Activated CD8-positive, alpha-beta T cell treated with anti-CD3 and anti-CD28 coated beads for 36 hours (primary cell): ENCODE data around the gene MBTPS1. TPM values are rescaled to one million over a fixed set of nuclear protein-coding genes. Genes with fewer than 3 reads are reported as not detected.

ENCODE experiments used
- ATAC-seq: fragments of 200-7000 bp; cut with Tn5 transposase; one replicate; pipeline ENCODE4 v1.10.0; 2021; ENCODE audit warnings: mild to moderate bottlenecking, moderate library complexity
- CTCF ChIA-PET: fragments of 350-600 bp; sonication (Branson Sonifier 250); formaldehyde crosslinking; loops from one replicate; lab custom pipeline; 2021; ENCODE audit warnings: antibody characterized with exemption; lab: Charles Lee
- POLR2A ChIA-PET: fragments of 350-600 bp; sonication (Branson Sonifier 250); formaldehyde crosslinking; loops from one replicate; lab custom pipeline; 2021; ENCODE audit warnings: antibody characterized with exemption; lab: Charles Lee
- DNase-seq: peaks from one replicate; pipeline ENCODE4 v3.0.0-alpha.2; 2020
- H3K27ac Mint-ChIP-seq: one replicate; pipeline ENCODE4 v1.8.0; 2021; ENCODE audit warnings: mild to moderate bottlenecking, mixed read lengths
- H3K27me3 Mint-ChIP-seq: one replicate; pipeline ENCODE4 v1.8.0; 2021; ENCODE audit warnings: mixed read lengths
- H3K36me3 Mint-ChIP-seq: one replicate; pipeline ENCODE4 v1.8.0; 2021; ENCODE audit warnings: low read depth, mixed read lengths
- H3K4me1 Mint-ChIP-seq: one replicate; pipeline ENCODE4 v1.8.0; 2021; ENCODE audit warnings: low read depth, mixed read lengths
- H3K4me3 Mint-ChIP-seq: one replicate; pipeline ENCODE4 v1.8.0; 2021; ENCODE audit warnings: mild to moderate bottlenecking, moderate library complexity, mixed read lengths
- H3K9me3 Mint-ChIP-seq: one replicate; pipeline ENCODE4 v1.8.0; 2021; ENCODE audit warnings: mixed read lengths
- CTCF ChIP-seq: fragments of 200-600 bp; IDR thresholded peaks from one replicate; pipeline ENCODE4 v1.8.0; 2022; ENCODE audit warnings: antibody characterized with exemption, mild to moderate bottlenecking
- intact Hi-C: fragments of 100-400 bp; cut with micrococcal nuclease; formaldehyde crosslinking; loops from one replicate; pipeline ENCODE4 v1.10.0; 2022
- total RNA-seq, 2 experiments: library from RNA; stranded (reverse); gene quantifications; one replicate each; pipeline ENCODE4 v1.2.3, GENCODE V29; 2021

Gene MBTPS1
- total RNA-seq, 2 experiments from 2014 or later = 31.5 to 31.7 TPM

GRCh38 chr16:84153660-84154214 lies 37.0 kb upstream of the MBTPS1 start:
- ChIA-PET CTCF (interaction anchor here (1.4 kb wide), 1 partner anchor 22 kb away, joined by 4 read pairs; no protein-coding TSS in a partner anchor), POLR2A (no interaction called here)
- ATAC-seq (no peak), DNase-seq (no peak)
- TF ChIP-seq CTCF = no peak
- no peaks in the 10 kb centered on the region for H3K36me3 Mint-ChIP-seq
- H3K27me3 Mint-ChIP-seq = peaks cover 5% of the 10 kb centered on the region
- no peak overlapping the region for H3K4me3 Mint-ChIP-seq
- H3K4me1 Mint-ChIP-seq = peaks cover 2% of the 10 kb centered on the region
- intact Hi-C loops = no loop called here
- H3K27ac Mint-ChIP-seq = no peak overlapping the region
- no peaks in the 10 kb centered on the region for H3K9me3 Mint-ChIP-seq

GRCh38 chr16:84150926-84151325 lies 34.2 kb upstream of the MBTPS1 start:
- intact Hi-C loops = no loop called here

GRCh38 chr16:84144859-84145639 lies 28.3 kb upstream of the MBTPS1 start, which contains the start of the genes DNAAF1 and HSDL1:
Gene DNAAF1, plus strand, starts transcription at chr16:84145308. Its CDS starts 133 bp downstream, at chr16:84145441.
Gene HSDL1, minus strand, starts transcription at chr16:84145177. Its CDS starts 13,856 bp downstream, at chr16:84131321.
- Mint-ChIP-seq H3K36me3 (no peaks in the 10 kb centered on the region), H3K27me3 (no peaks in the 10 kb centered on the region), H3K9me3 (no peaks in the 10 kb centered on the region), H3K4me3 (peak within 1 kb of the TSS; percentile 93), H3K4me1 (peaks cover 22% of the 10 kb centered on the region), H3K27ac (peak within 1 kb of the TSS; percentile 82)
- peak; percentile 85 for ATAC-seq
- TF ChIP-seq CTCF = no peak
- ChIA-PET POLR2A (interaction anchor here (1.3 to 1.5 kb wide), 4 partner anchors 11 to 34 kb away, joined by 3 to 10 read pairs (median 4); partner anchors contain the start of gene MBTPS1), CTCF (interaction anchor here (1.0 to 1.7 kb wide), 7 partner anchors 13 to 56 kb away, joined by 3 to 7 read pairs (median 5); partner anchors contain the start of genes MBTPS1 and TAF1C)
- intact Hi-C loops = loop anchor here (5.0 kb wide), 1 partner anchor 58 kb away; no protein-coding TSS in a partner anchor
- DNase-seq = peak; percentile 92

More at GRCh38 chr16:84150926-84151325, 34.2 kb upstream of the MBTPS1 start:
- no peak overlapping the region for H3K27ac Mint-ChIP-seq
- peaks cover 4% of the 10 kb centered on the region for H3K4me1 Mint-ChIP-seq
- H3K9me3 Mint-ChIP-seq = no peaks in the 10 kb centered on the region
- peaks cover 2% of the 10 kb centered on the region for H3K27me3 Mint-ChIP-seq
- ChIA-PET CTCF (interaction anchor here (0.8 to 1.6 kb wide), 2 partner anchors 36 to 65 kb away, joined by 3 to 4 read pairs; partner anchors contain the start of gene TAF1C), POLR2A (interaction anchor here (1.0 to 1.9 kb wide), 3 partner anchors 9 to 33 kb away, joined by 3 to 6 read pairs (median 4); partner anchors contain the start of gene MBTPS1)
- ATAC-seq (no peak), DNase-seq (no peak)
- TF ChIP-seq CTCF = no peak
- no peaks in the 10 kb centered on the region for H3K36me3 Mint-ChIP-seq
- no peak overlapping the region for H3K4me3 Mint-ChIP-seq

- no peaks in the 10 kb centered on the region for H3K27me3 Mint-ChIP-seq
Measured at GRCh38 chr16:84144209-84144858, 27.6 kb upstream of the MBTPS1 start.

More at GRCh38 chr16:84144209-84144858, 27.6 kb upstream of the MBTPS1 start:
- intact Hi-C loops = loop anchor here (5.0 kb wide), 1 partner anchor 57 kb away; no protein-coding TSS in a partner anchor
- TF ChIP-seq CTCF = no peak
- H3K4me1 Mint-ChIP-seq = peaks cover 28% of the 10 kb centered on the region
- ChIA-PET POLR2A (interaction anchor here (0.8 to 1.5 kb wide), 5 partner anchors 12 to 33 kb away, joined by 3 to 10 read pairs (median 3); partner anchors contain the start of gene MBTPS1), CTCF (interaction anchor here (0.6 to 1.7 kb wide), 9 partner anchors 12 to 79 kb away, joined by 3 to 7 read pairs (median 3); partner anchors contain the start of genes MBTPS1 and TAF1C)
- no peaks in the 10 kb centered on the region for H3K9me3 Mint-ChIP-seq
- ATAC-seq = peak; percentile 66
- peak overlapping the region; percentile 93 for H3K4me3 Mint-ChIP-seq
- H3K27ac Mint-ChIP-seq = peak overlapping the region; percentile 82
- H3K36me3 Mint-ChIP-seq = peaks cover 2% of the 10 kb centered on the region
- DNase-seq = peak; percentile 62
